RWPE2 (cell line): Measurements from ENCODE around the gene SHANK2.

ENCODE experiments used
- ATAC-seq: fragments of 200-7000 bp; cut with Tn5 transposase; 3 replicates; pipeline ENCODE4 v1.9.1; 2021; ENCODE audit warnings: low read depth
- DNase-seq: peaks from one replicate; pipeline ENCODE4 v3.0.0-alpha.2; 2020; ENCODE audit warnings: low spot score
- H3K27ac ChIP-seq: fragments of 450-650 bp; 2 replicates; pipeline ENCODE4 v1.5.1; 2017; ENCODE audit warnings: mild to moderate bottlenecking; ENCODE audit not compliant: poor library complexity, severe bottlenecking
- H3K27me3 ChIP-seq: fragments of 250-450 bp; sonication (Bioruptor Pico); 2 replicates; pipeline ENCODE4 v1.5.1; 2021; ENCODE audit warnings: mild to moderate bottlenecking, moderate library complexity; ENCODE audit not compliant: insufficient read depth, poor library complexity, severe bottlenecking
- H3K36me3 ChIP-seq: fragments of 250-450 bp; sonication (Bioruptor Pico); 2 replicates; pipeline ENCODE4 v1.5.1; 2020; ENCODE audit warnings: low read depth, mild to moderate bottlenecking, moderate library complexity
- H3K4me1 ChIP-seq: fragments of 250-450 bp; sonication (Bioruptor Pico); 2 replicates; pipeline ENCODE4 v1.5.1; 2021; ENCODE audit warnings: mild to moderate bottlenecking, moderate library complexity; ENCODE audit not compliant: insufficient read depth, poor library complexity, severe bottlenecking
- H3K4me3 ChIP-seq: fragments of 250-450 bp; sonication (Bioruptor Pico); 2 replicates; pipeline ENCODE4 v1.5.1; 2021; ENCODE audit warnings: mild to moderate bottlenecking, moderate library complexity; ENCODE audit not compliant: severe bottlenecking
- H3K9me3 ChIP-seq: fragments of 250-450 bp; sonication (Bioruptor Pico); 2 replicates; pipeline ENCODE4 v1.5.1; 2021; ENCODE audit warnings: mild to moderate bottlenecking, moderate library complexity; ENCODE audit not compliant: severe bottlenecking
- CTCF ChIP-seq: fragments of 450-650 bp; IDR thresholded peaks from one replicate; pipeline ENCODE4 v1.5.1; 2017; ENCODE audit warnings: mild to moderate bottlenecking, moderate library complexity; ENCODE audit not compliant: poor library complexity, severe bottlenecking

SHANK2 gene

GRCh38 chr11:71272161-71272560 lies 19.8 kb upstream of the SHANK2 start:
- Histone ChIP-seq H3K4me1 (peaks cover 6% of the 10 kb centered on the region), H3K9me3 (peaks cover 11% of the 10 kb centered on the region), H3K27ac (no peak overlapping the region), H3K4me3 (no peak overlapping the region), H3K27me3 (no peaks in the 10 kb centered on the region), H3K36me3 (no peaks in the 10 kb centered on the region)
- no peak for DNase-seq
- TF ChIP-seq CTCF, result no peak
- ATAC-seq, result no peak

GRCh38 chr11:71269603-71270511 lies 17.5 kb upstream of the SHANK2 start:
- no peaks in the 10 kb centered on the region for H3K36me3 ChIP-seq
- H3K27me3 ChIP-seq, result no peaks in the 10 kb centered on the region
- peak; percentile 23; the same call in 1 of the 3 replicates for ATAC-seq
- peaks cover 11% of the 10 kb centered on the region for H3K9me3 ChIP-seq
- no peak overlapping the region for H3K27ac ChIP-seq
- TF ChIP-seq CTCF, result no peak
- DNase-seq, result no peak
- H3K4me1 ChIP-seq, result peaks cover 6% of the 10 kb centered on the region
- no peak overlapping the region for H3K4me3 ChIP-seq

GRCh38 chr11:71268706-71269321 lies 16.4 kb upstream of the SHANK2 start:
- no peak for TF ChIP-seq CTCF
- peaks cover 4% of the 10 kb centered on the region for H3K9me3 ChIP-seq
- no peaks in the 10 kb centered on the region for H3K27me3 ChIP-seq
- no peaks in the 10 kb centered on the region for H3K36me3 ChIP-seq
- no peak overlapping the region for H3K4me3 ChIP-seq
- no peak overlapping the region for H3K27ac ChIP-seq
- DNase-seq, result no peak
- no peak for ATAC-seq
- peaks cover 6% of the 10 kb centered on the region for H3K4me1 ChIP-seq

GRCh38 chr11:71267807-71268421 lies 15.5 kb upstream of the SHANK2 start:
- no peaks in the 10 kb centered on the region for H3K27me3 ChIP-seq
- H3K4me1 ChIP-seq, result peaks cover 6% of the 10 kb centered on the region
- ATAC-seq, result no peak
- TF ChIP-seq CTCF, result no peak
- H3K4me3 ChIP-seq, result no peak overlapping the region
- DNase-seq, result no peak
- no peaks in the 10 kb centered on the region for H3K36me3 ChIP-seq
- no peaks in the 10 kb centered on the region for H3K9me3 ChIP-seq
- H3K27ac ChIP-seq, result no peak overlapping the region
